Measurements from ENCODE around the gene PM20D2. TPM values are rescaled to one million over a fixed set of nuclear protein-coding genes. Genes with fewer than 3 reads are reported as not detected.

PM20D2 gene
- total RNA-seq, 1 experiment from 2014 or later: 41.7 TPM

- Histone ChIP-seq H3K9me3 (ENCODE audit: low read depth, low read length, poor library complexity, severe bottlenecking) (no peaks in the 10 kb centered on the region), H3K36me3 (ENCODE audit: insufficient read depth, low read length, poor library complexity, severe bottlenecking) (no peaks in the 10 kb centered on the region), H3K27ac (ENCODE audit: low read depth, low read length, poor library complexity, severe bottlenecking) (no peak overlapping the region), H3K27me3 (replicated peaks; ENCODE audit: insufficient read depth, low read depth, low read length, poor library complexity) (no peaks in the 10 kb centered on the region), H3K4me3 (ENCODE audit: low read depth, low read length, poor library complexity, severe bottlenecking) (no peak overlapping the region), H3K4me1 (ENCODE audit: insufficient read depth, low read length, poor library complexity, severe bottlenecking) (no peaks in the 10 kb centered on the region)
- intact Hi-C loops (cut with micrococcal nuclease; ENCODE audit: unreplicated experiment): no loop called here
- POLR2A ChIA-PET (ENCODE audit: low non-redundant PET): no interaction called here
- CTCF ChIA-PET: no interaction called here
- BruUV-seq (replicated peaks): no TSS peak
- no peak for DNase-seq (ENCODE audit: low spot score)
- no peak for TF ChIP-seq CTCF (conservative IDR thresholded peaks at IDR 0.05; ENCODE audit: low read depth, low read length)
- no peak for TF ChIP-seq EZH2 (IDR thresholded peaks at IDR 0.05; ENCODE audit: borderline replicate concordance, low read depth, low read length, poor library complexity, severe bottlenecking)
These were observed 68.3 kb downstream of the PM20D2 start for GRCh38 chr6:89214197-89214596.

Other genes with a start within 250 kb of the PM20D2 start
- gene RNGTT, start 182.4 kb upstream of the PM20D2 start, total RNA-seq (2021): 30.2 and 31.8 TPM in 2 replicates
- gene PNRC1, start 65.3 kb upstream of the PM20D2 start, total RNA-seq (2021): 26.4 and 36.1 TPM in 2 replicates
- gene SRSF12, start 28.0 kb upstream of the PM20D2 start, total RNA-seq (2021): 14.3 and 14.5 TPM in 2 replicates
- 0.37 and 0.67 TPM in 2 replicates for gene GABRR1, start 71.3 kb downstream of the PM20D2 start, total RNA-seq (2021)
- 0.67 and 0.74 TPM in 2 replicates for gene GABRR2, start 169.2 kb downstream of the PM20D2 start, total RNA-seq (2021)
- 36.1 and 38.6 TPM in 2 replicates for gene UBE2J1, start 206.7 kb downstream of the PM20D2 start, total RNA-seq (2021)